Middle frontal gyrus (tissue), 1 donor: ENCODE results near the gene PIK3R4.

Experiments used
- DNase-seq: peaks from one replicate; pipeline ENCODE4 v3.0.0-alpha.2; 2015; ENCODE audit warnings: low spot score; ENCODE audit errors: extremely low spot score

PIK3R4 gene

DNA sequence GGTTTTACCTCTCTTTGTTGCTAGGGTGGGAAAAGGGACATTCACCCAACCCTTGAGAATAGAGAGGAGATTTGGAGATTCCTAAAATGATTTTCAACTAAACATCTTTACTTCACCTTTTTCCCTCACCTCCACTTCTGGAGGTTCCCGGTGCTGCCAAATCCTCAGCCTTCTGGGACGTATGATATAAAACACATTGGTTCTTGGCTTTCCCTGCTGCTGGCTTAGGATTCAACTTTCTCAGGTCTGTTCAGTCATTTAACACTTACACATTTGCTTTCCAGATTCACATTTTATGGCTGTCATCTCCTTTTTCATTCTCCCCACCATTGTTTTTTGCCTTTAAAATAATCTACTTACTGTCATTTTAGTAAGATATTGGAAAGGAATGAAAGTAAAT lies 106.6 kb downstream of the PIK3R4 start:
- DNase-seq = no peak

DNA sequence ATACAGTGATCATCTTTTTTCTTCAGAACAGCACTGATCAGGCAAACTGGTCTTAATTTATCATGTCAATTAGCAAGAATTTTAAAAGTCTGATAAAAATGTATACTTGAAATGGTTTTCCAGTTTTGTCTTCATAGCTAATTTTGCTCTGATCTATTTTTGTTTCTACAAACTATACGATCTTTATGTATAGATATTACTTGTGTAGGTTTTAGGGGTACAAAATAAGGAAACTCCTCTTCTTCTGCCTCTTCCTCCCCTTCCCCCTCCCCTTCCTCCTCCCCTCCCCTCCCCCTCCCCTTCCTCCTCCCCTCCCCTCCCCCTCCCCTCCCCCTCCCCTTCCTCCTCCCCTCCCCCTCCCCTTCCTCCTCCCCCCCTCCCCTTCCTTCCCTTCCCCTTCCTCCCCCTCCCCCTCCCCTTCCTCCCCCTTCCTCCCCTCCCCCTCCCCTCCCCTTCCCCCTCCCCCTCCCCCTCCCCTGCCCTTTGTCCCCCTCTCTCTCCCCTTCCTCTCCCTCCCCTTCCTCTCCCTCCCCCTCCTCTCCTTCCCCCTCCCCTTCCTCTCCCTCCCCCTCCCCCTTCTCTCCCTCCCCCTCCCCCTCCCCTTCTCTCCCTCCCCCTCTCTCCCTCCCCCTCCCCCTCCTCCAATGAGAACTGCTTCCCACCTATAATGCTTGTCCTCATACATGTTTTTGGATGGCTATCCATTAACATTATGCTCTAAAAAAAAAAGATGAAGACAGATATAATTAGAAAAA lies 110.0 kb downstream of the PIK3R4 start:
- DNase-seq = no peak

DNA sequence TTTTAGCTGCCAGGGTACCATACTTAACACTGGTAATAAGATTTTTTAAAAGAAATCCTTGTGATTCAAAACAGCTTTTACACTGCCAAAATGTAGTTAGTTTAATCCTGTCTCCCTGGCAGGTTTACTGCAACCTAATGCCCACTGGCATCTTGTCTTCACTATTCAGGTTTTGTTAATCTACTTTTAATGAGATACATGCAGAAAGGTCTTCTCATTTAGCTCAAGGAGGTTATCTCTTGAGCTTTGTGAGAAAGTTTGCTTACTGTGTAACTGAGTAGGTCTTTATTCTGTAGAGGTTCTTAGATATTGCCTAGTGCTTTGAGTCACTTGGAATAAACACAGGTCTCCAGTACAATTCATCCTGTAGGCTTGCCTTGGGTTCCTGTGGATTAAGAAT lies 110.7 kb downstream of the PIK3R4 start:
- DNase-seq = no peak

DNA sequence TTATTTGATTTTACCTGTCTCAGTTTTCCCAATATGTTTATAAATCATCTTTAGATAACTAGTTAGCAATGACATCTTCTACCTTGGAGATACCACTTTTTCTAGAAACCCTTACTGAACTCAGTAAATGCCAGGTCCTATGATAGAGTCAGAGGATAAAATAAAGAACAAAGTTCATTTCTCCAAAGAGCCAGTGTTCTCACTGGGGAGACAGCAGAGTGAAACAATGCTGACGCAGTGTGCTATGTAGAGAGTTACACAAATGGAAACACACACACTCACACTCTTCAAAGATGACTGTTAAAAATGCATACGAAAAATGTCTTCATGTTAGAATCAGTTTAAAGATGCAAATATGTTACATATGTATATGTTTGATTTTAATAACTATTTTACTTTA lies 111.3 kb downstream of the PIK3R4 start:
- no peak for DNase-seq
